Measurements from ENCODE around the gene ACIN1.

The ACIN1 gene

GRCh38 chr14:23056956-23057756 lies 37.8 kb downstream of the ACIN1 start, which contains the start of gene CDH24:
TSS of gene CDH24 (minus strand) at chr14:23057520. CDS start at chr14:23055733, 1,787 bp downstream.
- DNase-seq = peak; percentile 48

GRCh38 chr14:23056145-23056955 lies 38.6 kb downstream of the ACIN1 start:
- peak; percentile 55 for DNase-seq

DNA sequence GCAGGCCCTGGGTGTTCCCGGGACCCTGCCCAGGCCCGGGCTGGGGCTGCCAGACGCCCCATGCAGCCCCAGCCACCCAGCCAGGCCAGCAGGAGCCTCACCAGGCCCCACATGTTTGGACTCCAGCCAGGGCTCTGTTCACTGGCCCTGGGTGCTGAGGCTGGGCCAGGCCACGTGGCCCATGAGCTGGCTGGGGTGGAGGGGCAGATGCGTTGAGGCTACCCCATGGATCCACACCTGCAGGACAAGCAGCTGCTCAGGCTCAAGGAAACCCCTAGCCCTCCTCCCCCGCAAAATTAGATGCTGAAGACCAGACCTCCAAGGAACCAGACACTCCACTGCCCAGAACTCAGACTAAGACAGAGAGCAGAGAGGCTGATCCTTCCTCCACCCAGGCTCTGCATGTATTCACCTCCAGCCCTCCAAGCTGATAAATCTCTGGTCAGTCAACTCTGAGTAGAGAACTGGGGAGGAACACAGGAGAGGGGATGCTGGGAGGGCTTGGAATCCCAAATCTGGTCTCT lies 39.3 kb downstream of the ACIN1 start:
- DNase-seq = no peak

DNA sequence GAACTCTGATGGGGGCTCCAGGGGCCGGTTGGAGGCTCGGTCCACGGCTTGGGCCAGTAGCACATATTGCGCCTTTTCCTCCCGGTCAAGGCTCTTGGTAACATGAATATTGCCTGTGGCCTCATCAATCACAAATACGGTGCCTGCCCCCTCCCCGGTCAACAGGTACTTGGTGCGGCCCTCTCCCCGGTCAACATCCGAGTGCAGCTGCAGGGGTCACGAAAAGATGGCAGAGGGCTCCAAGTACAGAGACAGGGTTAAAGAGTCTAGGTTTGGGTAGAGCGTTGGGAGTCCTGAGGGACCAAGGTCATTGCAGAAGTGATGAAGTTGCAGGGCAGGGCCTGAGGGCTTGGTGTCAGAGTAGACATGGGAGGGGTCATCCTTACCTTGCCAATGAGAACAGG lies 39.8 kb downstream of the ACIN1 start:
- DNase-seq = no peak

GRCh38 chr14:23054000-23054811 lies 40.7 kb downstream of the ACIN1 start:
- DNase-seq = no peak

- no peak for DNase-seq
Observed at GRCh38 chr14:23053426-23053825, 41.5 kb downstream of the ACIN1 start.

DNA sequence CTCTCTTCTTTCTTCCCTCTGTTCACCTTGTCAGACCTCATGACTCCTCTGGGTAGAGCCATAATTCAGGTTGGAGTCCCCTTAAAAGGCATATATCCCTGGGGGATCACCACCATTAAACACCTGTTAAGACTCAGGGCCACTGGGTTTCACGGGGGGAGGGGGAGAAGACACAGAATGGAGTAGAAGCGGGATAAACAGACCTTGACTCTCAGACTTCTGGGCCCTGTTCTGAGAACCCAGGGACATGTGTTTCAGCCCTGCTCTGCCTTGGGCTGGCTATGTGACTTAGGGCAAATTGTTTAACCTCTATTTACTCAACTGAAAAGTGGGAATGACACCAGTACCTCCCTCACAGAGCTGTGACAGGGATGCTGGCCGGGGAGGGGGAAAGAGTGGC lies 42.3 kb downstream of the ACIN1 start:
- no peak for DNase-seq

DNA sequence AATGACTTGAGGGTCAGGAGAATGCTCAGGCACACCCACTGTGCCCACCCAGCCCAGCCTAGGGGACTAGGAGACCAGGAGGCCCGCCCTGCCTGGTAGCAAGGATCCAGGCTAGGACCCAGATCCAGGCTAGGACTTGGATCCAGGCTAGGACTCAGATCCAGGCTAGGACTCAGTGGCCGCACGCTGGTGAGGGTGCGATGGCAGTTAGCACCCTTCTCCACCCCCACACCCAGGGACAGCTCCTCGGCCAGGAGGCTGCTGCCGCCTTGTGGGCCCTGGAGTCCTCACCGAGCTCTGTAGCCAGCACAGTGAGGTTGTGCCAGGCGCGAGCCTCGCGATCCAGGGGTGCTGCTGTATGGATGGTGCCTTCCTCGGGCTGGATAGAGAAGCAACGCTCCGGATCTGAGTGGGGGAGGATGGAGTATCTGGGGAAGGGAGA lies 42.7 kb downstream of the ACIN1 start:
- DNase-seq = no peak

DNA sequence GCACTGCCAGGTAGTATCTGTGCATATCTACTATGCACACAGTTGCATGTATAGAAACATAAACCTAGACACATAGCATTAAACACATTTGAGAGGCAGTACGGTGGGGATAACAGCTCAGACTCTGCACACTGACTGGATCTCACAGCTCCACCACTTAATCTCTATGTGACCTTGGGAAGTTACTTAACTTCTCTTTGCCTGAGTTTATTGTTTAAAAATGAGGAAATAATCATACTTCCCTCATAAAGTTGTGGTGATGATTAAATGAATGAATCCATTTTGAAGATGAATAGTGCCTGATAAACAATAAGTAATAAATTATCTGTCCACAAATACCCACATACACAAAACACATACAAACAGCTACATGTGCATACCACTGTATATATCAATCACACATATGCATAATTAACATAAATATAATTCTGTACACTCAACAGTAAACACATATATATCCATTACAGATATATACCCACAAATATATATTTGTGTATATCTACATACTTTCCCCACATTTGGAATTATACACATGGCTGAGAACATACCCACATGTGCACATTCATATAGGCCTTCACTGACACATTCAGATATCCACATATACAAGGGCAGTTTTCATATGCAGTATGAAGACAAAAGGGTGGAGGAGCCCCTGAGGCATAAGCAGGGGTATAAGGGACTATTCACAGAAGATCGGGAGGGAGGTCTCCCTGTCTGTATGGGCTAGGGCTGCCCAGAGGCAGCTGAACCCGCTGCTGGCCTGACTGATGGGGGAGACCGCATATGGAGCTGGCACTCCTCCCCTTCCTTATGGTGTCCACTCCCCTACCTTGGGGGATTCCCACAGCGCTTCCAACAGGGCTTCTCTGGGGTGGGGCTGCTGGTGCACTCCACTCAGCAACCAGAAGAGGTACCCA lies 43.5 kb downstream of the ACIN1 start:
- no peak for DNase-seq

- DNase-seq = no peak
Observed at GRCh38 chr14:23049011-23049410, 45.9 kb downstream of the ACIN1 start.

DNA sequence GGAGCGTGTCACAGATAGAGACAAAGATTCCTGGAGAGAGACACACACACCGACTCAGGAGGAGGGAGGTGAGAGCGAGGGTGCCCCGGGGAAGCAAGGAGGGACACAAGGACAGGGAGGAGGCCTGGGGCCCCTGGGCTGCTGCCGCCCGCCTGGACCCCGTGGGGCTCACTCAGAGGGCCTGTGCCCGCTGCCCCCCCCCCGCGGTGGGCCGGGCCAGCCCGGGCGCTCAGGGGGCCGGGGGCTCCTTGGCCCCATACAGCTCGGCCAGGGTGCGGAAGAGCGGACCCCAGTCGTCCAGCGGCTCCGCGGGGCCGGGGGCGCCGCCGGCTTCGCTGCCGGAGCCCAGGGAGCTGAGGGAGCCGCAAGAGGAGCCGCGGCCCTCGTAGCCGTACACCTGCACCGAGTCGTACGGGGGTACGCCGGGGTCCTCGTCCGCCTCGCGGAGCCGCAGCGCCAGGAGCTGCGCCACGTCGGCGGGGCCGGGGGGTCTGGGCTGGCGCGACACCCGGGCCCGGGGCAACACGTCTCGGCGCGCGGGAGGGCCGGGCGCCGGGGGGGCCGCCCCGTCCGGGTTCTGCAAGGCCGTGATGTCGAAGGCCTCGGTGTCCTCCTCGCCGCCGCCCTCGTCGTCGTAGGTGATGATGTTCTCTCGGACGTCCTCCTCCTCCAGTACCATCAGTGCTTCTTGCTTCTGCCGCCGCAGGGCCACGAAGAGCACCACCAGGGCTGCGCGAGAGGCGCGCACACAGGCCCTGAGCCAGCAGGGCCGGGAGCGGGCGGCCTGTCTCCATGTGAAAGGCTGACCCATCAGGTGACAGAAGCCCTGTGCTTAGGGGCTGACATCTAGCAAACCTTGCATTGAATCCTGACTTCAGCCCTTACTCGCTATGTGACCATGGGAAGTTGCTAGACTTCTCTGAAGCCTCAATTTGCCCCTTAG lies 46.9 kb downstream of the ACIN1 start:
- DNase-seq = no peak

DNA sequence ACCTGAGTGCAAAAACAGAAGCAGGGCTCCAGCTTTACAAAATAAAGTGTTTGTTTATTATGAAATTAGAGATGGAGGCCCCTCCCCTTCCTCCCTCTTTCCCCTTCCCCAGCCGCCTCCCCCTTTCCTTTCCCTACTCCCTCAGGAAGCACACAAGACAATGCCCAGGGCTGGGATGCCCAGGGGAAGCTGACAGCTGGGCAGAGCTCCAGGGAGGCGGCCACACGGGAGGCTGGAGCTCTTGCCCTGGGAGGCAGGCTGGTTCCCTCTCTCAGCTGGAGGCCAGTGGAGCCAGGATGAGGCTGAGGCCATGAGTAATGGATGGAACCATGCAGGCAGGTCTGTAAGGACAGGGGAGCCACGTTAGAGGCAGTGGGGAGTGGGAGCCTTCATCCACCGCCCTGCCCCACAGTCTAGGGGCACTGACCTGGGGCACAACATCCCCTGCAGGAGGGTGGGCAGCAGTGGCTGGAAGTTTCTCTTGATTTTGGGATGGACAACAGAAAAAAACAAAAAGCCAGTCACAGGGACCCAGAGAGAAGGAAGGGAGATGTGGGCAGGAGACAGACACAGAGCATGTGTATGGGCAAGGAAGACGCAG lies 47.8 kb downstream of the ACIN1 start:
- no peak for DNase-seq

DNA sequence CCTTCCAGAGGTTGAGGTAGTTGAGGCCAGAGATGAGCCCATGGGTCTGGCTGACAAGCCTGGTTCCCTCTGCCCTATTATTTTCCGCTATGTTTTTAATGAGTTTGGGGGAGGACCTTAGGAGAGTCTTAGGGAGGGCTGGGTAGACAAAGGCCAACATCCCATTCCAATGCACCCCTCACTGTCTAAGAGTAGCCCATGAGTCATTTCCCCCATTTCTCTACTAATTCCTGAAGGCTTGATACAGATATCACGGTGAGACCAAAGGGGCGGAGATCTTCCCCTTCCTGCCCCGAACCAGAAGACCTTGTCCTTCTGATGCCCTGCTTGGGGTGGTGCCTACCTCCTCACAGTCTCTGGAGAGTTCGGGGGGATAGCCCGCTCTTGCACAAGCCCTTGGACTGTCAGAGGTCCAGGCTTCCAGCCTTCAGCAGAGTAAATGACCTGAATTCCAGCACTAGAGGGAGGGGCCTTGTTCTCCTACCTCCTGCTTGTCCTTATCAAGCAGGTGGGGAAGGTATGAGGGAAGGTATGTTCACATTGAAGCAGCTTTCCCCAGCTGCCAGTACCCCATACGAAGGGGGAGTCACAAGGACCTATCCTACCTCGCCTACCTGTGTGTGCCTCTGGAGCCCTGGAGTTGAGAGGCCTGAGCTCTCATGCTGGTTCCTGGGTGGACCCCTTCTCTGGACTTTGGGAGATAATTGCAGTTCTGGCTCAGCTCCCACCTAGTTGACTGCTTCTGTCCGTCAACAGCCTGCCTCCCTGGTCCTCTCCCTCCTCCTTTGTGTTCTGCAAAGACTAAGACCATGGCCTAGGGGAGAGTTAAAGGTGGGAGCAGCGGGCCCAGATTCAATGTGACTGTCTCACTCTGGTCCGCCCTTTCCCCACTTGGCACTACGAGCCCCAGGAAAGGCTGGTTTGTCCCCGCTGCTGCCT lies 49.2 kb downstream of the ACIN1 start:
- DNase-seq = no peak

DNA sequence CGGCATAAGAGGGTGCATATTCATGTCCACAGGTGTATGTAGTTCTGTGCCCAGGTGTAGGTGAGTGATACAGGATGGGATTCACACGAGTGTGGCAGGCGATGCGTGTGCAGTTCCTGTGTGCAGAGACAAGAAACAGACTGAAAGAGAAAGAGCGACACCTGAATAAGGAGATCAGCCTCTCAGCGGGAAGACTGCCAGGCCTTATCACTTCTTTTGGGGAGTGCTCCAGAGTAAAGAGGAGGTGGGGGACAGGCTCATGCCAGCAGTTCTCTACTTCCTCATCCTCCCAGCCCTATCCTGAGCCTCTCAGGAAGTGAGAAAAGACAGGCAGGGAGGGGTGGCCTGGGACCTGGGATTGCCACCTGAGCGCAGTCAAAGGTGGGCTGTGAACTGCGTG lies 50.1 kb downstream of the ACIN1 start:
- DNase-seq = no peak

- no peak for DNase-seq
Observed at GRCh38 chr14:23043754-23044153, 51.2 kb downstream of the ACIN1 start.

- no peak for DNase-seq
Observed at GRCh38 chr14:23043145-23043544, 51.8 kb downstream of the ACIN1 start.

- no peak for DNase-seq
Observed at GRCh38 chr14:23042162-23042965, 52.6 kb downstream of the ACIN1 start, which contains the start of gene PSMB11. TSS of gene PSMB11 (plus strand) at chr14:23042212. CDS start at chr14:23042226, 14 bp downstream.

- no peak for DNase-seq
Observed at GRCh38 chr14:23041729-23042128, 53.2 kb downstream of the ACIN1 start.
